ENCODE data around the gene TCAIM. TPM values are rescaled to one million over a fixed set of nuclear protein-coding genes. Genes with fewer than 3 reads are reported as not detected.

The TCAIM gene
- total RNA-seq, 1 donor from 2014 or later, result 33.2 TPM

DNA sequence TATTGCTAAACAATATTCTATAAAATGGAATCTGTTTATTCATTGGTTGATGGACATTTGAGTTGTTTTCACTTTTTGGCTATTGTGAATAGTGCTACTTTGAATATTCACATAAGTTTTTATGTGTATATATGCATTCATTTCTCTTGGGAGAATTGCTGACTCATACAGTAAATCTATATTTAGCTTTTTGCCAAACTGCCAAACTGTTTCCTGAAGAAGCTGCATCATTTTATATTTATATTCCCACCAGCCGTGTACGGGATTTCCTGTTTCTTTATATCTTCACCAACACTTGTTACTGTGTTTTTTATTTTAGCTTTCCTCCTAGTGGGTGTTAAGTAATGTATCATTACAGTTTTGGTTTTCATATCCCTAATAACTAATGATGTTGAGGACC is 12.5 kb upstream of the TCAIM start:
- DNase-seq, result no peak
- ATAC-seq, result no peak
- no peak for TF ChIP-seq CTCF (IDR thresholded peaks at IDR 0.05)
- no peaks in the 10 kb centered on the region for H3K27me3 ChIP-seq
- H3K36me3 ChIP-seq, result no peaks in the 10 kb centered on the region
- H3K4me1 ChIP-seq, result no peaks in the 10 kb centered on the region
- H3K9me3 ChIP-seq, result no peaks in the 10 kb centered on the region
- no peak overlapping the region for H3K4me3 ChIP-seq
- H3K27ac ChIP-seq, result no peak overlapping the region
- intact Hi-C loops (cut with DNase I), result no loop called here

DNA sequence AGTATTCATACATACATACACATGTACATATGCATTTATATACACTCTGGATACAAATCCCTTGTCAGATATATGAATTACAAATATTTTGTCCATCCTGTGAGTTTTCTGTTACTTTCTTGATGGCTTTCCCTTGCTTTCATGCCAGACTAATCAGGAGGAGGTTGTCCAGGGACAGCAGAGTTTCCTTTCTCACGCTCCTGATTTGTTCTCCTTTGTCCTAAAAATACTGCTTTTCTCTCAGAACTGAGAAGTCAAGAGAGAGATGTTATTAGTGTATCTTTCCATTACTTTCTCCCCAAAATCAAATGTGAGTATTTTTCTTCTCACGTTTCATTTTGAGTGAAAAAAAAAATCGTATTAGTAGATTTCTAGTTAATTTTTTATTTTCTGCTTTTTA is 12.1 kb upstream of the TCAIM start:
- no peak for TF ChIP-seq CTCF (IDR thresholded peaks at IDR 0.05)
- H3K4me3 ChIP-seq, result no peak overlapping the region
- H3K9me3 ChIP-seq, result no peaks in the 10 kb centered on the region
- H3K27ac ChIP-seq, result no peak overlapping the region
- DNase-seq, result no peak
- H3K4me1 ChIP-seq, result no peaks in the 10 kb centered on the region
- intact Hi-C loops (cut with DNase I), result no loop called here
- no peak for ATAC-seq
- H3K36me3 ChIP-seq, result no peaks in the 10 kb centered on the region
- no peaks in the 10 kb centered on the region for H3K27me3 ChIP-seq

DNA sequence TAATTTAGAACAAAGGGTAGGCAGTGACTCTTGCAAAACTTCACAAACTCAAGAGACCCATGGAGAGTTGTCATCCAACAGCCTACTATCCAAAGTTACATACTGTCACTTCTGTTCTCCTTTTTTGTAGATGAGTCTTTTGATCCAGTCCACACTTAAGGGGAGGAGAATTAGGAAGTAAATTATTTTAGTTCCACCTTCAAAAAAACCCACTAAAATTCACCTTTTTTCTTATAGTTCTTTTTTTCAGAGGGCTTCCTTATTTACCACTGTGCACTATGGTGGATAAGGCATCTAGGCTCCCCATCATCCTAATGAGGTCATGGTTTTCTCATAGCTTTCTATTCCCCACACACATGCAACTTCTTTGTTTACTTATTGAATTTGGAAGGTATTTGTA is 8.6 kb upstream of the TCAIM start:
- no peak for DNase-seq
- no peak overlapping the region for H3K27ac ChIP-seq
- TF ChIP-seq CTCF (IDR thresholded peaks at IDR 0.05), result no peak
- no peaks in the 10 kb centered on the region for H3K4me1 ChIP-seq
- intact Hi-C loops (cut with DNase I), result no loop called here
- no peak for ATAC-seq
- H3K36me3 ChIP-seq, result no peaks in the 10 kb centered on the region
- H3K4me3 ChIP-seq, result no peak overlapping the region
- no peaks in the 10 kb centered on the region for H3K9me3 ChIP-seq
- no peaks in the 10 kb centered on the region for H3K27me3 ChIP-seq

GRCh38 chr3:44330444-44330843 is 8.1 kb upstream of the TCAIM start:
- no peak for TF ChIP-seq CTCF (IDR thresholded peaks at IDR 0.05)
- intact Hi-C loops (cut with DNase I), result no loop called here
- no peaks in the 10 kb centered on the region for H3K4me1 ChIP-seq
- no peaks in the 10 kb centered on the region for H3K27me3 ChIP-seq
- no peaks in the 10 kb centered on the region for H3K36me3 ChIP-seq
- H3K27ac ChIP-seq, result no peak overlapping the region
- H3K9me3 ChIP-seq, result no peaks in the 10 kb centered on the region
- H3K4me3 ChIP-seq, result no peak overlapping the region
- DNase-seq, result no peak
- no peak for ATAC-seq

DNA sequence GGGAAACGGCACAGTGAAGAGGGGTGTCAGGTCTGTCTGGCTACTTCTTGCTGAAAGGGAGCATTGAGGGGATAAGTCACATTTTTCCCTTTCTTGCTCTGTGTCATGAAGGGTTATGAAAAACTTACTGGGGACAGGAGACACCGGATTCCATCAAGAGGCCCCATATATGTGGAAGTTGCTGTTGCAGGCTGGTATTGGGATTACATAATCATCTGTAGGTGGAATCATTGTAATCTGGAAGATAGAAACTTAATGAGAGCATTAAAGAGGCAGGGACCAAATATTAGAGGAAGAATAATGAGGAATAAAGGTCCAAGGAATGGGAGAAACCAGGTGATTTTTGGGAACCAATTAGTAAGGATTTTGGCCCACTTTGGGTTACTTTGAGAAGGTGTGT is 4.2 kb upstream of the TCAIM start:
- Histone ChIP-seq H3K27me3 (no peaks in the 10 kb centered on the region), H3K27ac (no peak overlapping the region), H3K4me3 (no peak overlapping the region), H3K4me1 (peaks cover 4% of the 10 kb centered on the region), H3K36me3 (no peaks in the 10 kb centered on the region), H3K9me3 (no peaks in the 10 kb centered on the region)
- ATAC-seq, result no peak
- DNase-seq, result no peak
- intact Hi-C loops (cut with DNase I), result no loop called here
- no peak for TF ChIP-seq CTCF (IDR thresholded peaks at IDR 0.05)

DNA sequence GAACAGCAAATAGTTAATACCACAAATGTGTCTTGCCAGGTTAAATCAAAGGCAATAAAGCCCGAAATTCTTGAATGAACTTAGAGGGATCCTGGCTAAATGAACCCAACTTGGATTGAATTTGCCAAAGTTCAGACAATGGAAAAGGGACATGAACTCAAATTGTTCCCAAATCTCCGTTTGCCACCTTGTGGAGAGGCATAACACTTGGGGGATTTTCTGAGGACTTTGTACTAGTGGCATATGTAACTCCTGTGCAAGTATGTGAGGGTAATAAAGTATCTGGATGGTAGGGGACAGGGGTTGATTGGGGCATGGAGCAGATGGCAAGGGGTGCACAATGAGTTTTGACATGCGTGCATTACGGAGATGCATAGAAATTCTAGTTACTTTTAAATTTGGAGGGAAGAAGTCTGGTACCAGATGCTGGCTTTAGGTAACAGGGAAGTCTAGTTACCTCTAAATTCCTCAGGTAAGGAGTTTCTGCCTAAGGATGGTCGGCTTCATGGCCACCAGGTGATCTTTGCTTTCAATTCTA is 1.2 kb upstream of the TCAIM start:
- H3K4me1 ChIP-seq, result peaks cover 32% of the 10 kb centered on the region

More for the DNA sequence above, 1.2 kb upstream of the TCAIM start:
- ATAC-seq, result no peak
- H3K36me3 ChIP-seq, result no peaks in the 10 kb centered on the region
- intact Hi-C loops (cut with DNase I), result no loop called here
- peak overlapping the region; percentile 83 for H3K4me3 ChIP-seq
- peak overlapping the region; percentile 98 for H3K27ac ChIP-seq
- no peak for TF ChIP-seq CTCF (IDR thresholded peaks at IDR 0.05)
- H3K27me3 ChIP-seq, result no peaks in the 10 kb centered on the region
- no peak for DNase-seq
- no peaks in the 10 kb centered on the region for H3K9me3 ChIP-seq
